Cardiac fibroblast (primary cell): ENCODE measurements around the gene KIF11.

Source experiments
- DNase-seq, 2 donors: peaks; one replicate each; pipeline versions ENCODE4 v3.0.0 to v3.0.0-alpha.2; 2010; ENCODE audit warnings: low read depth in 2 of 2
- H3K4me3 ChIP-seq, 2 donors: replicated peaks in 1 of 2; 1 replicate in 1 of 2; 2 replicates in 1 of 2; pipeline ENCODE4 v1.5.1; 2011; ENCODE audit warnings: low read depth in 2 of 2, low read length in 2 of 2, mild to moderate bottlenecking in 2 of 2, moderate library complexity in 1 of 2
- TF ChIP-seq, protein P1 (sequence below): IDR thresholded peaks from one replicate; pipeline ENCODE4 v1.5.1; 2011; ENCODE audit warnings: low read depth, mild to moderate bottlenecking, low read length, inconsistent platforms

Gene KIF11

DNA sequence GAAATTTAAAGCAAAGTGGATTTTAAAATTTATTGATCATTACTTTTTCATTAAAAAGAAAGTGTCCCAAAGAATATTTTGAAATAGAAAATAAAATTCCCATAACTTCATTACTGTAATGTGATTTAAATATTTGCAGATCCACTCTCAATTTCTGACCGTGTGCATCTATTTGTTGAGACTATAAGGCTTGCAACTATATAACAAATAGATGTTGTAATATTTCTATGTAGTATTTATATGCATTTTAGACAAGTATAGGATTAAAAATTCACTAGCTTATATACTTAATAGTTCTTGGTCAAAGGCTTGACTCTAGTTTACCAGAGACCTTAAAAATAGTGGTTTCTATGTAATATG is 100.6 kb downstream of the KIF11 start:
- no peak overlapping the region for H3K4me3 ChIP-seq
- DNase-seq = no peak
- TF ChIP-seq, protein P1, sequence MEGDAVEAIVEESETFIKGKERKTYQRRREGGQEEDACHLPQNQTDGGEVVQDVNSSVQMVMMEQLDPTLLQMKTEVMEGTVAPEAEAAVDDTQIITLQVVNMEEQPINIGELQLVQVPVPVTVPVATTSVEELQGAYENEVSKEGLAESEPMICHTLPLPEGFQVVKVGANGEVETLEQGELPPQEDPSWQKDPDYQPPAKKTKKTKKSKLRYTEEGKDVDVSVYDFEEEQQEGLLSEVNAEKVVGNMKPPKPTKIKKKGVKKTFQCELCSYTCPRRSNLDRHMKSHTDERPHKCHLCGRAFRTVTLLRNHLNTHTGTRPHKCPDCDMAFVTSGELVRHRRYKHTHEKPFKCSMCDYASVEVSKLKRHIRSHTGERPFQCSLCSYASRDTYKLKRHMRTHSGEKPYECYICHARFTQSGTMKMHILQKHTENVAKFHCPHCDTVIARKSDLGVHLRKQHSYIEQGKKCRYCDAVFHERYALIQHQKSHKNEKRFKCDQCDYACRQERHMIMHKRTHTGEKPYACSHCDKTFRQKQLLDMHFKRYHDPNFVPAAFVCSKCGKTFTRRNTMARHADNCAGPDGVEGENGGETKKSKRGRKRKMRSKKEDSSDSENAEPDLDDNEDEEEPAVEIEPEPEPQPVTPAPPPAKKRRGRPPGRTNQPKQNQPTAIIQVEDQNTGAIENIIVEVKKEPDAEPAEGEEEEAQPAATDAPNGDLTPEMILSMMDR = no peak

DNA sequence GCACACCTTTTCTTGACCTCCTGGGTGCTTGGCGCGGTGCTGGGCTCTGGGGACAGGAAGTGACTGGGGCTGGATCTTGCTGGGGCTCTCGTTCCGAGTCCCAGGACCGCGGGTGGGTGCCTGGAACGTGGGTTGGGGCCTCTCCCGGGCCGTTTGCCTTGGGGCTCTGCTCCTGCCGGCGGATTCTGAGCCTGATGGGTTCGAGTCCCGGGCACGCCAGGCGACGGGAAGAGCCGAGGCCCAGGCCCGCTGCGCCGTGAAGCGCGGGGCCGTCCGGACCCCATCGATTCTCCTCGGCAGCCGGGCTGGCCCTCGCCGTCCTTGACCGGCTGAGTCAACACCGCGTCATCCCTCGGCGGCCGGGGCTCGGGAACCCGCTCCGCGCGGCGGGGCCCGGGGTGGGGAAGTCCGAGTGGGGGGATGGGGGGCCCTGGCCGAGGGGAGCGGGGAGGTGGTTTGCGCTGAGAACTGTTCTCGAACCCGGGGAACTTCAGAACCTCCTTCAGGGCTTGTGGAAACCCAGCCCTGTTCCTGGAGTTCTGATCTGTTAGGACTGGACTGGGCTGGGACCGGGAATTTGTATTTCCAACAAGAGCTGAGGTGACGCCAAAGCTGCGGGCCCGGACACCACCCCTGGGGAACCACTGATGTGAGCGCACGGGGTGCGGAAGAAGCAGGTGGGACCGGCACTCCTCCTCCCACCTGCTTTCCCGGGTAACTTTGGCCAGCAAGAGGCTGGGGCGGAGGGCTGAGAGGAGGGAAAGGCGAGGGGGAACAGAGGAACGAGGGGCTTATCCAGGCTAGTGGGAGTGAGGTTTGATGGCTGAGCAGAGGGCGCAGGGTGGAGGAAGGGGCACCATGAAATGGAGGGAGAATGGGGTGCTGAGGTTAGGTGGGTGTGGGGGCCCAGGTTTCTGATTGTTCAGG is 103.0 kb downstream of the KIF11 start:
- peak overlapping the region; percentile 27 to 45 for H3K4me3 ChIP-seq
- peak; percentile 55 to 67 for DNase-seq
- TF ChIP-seq, protein P1 = no peak

DNA sequence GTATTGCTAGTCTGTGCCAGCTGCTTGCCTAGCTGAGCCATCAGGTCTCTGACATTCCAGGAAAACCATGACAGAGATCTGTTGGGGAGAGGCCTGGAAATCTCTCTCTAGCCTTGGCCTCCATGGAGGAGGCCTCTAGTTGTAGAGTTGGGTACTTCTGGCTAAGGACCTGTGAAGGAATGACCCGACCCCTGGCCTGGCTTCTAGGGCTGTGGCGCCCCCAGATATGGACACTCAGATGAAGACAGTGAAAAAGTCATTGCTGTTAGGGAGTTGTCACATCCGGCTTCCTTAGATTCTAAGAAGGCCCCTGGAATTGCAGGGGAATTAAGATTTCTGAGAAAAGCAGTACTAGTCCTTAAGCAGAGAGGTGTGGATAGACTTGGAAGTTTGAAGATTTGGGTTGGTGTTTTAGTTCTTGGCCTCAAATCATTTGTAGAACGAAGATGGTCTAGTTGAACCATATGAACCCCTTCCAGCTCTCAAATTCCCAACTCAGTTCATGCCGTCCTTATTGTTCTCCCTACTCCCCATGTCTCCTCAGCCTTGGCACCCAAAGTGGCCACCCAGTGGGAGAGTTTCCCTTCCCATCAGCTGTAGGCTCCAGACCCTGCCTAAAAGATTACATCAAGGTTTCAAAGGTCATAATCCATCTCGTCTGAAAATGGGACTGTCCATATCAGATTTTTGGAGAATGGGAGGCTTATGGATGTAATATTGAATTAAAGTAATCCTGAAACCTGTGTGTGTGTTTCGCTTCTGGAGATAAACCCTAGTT is 103.9 kb downstream of the KIF11 start:
- no peak overlapping the region for H3K4me3 ChIP-seq
- DNase-seq = no peak
- TF ChIP-seq, protein P1 = no peak

DNA sequence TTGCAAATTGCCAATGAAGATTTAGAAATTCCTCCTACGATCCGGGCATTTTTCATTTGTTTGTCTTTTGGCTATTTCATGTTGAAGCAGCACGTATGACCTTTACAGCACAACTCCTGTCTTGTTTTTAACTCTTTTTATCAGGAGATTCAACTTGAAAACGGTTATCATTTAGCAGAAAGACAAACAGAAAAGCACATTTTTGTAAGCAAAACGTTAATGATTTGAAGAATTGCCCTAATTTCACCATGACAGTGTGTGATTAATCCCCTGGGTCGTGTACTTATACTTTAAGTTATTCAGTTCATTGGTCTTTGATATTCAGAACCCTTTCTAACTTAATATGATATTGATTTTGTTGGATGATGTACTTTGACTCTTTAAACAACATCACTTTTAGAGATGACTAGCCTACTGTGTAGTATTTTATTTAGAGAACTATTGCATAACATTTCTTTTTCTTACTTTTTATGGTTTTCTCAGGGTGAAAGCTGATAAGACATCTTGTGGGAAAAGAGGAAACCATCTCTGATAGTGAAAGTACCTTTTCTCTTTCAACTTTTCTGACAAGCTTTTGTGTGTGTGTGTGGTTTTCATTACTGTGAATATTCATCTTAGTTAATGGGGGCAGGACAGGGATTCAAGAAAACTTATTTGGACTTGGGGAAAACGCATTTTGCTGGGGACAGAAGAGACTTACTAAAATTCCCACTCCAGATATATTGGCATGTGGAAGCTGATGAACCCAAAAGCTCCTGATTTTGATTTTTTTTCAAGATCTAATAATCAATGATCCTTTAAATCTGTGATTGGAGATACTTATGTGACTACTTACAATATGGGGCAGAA is 105.0 kb downstream of the KIF11 start:
- TF ChIP-seq, protein P1 = no peak
- DNase-seq = no peak
- no peak overlapping the region for H3K4me3 ChIP-seq

DNA sequence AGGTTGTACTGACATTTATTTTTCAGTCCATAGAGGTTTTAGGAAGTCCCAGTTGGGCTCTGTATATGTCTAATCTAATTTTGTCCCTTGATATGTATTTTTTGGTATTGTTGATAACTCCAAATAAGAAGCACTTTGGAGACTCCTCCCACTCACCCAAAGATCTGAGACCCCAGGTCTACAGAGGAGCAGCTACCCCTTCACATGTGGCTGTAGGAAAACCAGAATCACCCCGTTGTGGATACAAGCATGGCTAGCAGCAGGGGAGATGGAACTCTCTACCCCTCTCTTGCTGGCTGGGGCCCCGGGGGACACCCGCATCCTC is 106.2 kb downstream of the KIF11 start:
- no peak for DNase-seq
- TF ChIP-seq, protein P1 = no peak
- peak overlapping the region; percentile 40 to 41 for H3K4me3 ChIP-seq
